Lung (tissue), 13 donors: ENCODE results near the gene ULK4. TPM values are rescaled to one million over a fixed set of nuclear protein-coding genes. Genes with fewer than 3 reads are reported as not detected.

Source experiments
- ATAC-seq: fragments of 200-7000 bp; cut with Tn5 transposase; one replicate; pipeline ENCODE4 v1.9.1; 2020; ENCODE audit warnings: moderate number of reproducible peaks; ENCODE audit not compliant: insufficient read depth, low FRiP score
- DNase-seq, 3 donors: peaks; one replicate each; pipeline ENCODE4 v3.0.0-alpha.2; 2013 to 2017
- H3K27ac ChIP-seq, 2 donors: one replicate each; pipeline ENCODE4 v1.5.1; 2013; ENCODE audit warnings: mild to moderate bottlenecking in 2 of 2, moderate library complexity in 2 of 2, control low read depth in 1 of 2, inconsistent platforms in 1 of 2, low read depth in 1 of 2, low read length in 1 of 2
- H3K27me3 ChIP-seq, 3 donors: one replicate each; pipeline ENCODE4 v1.5.1; 2013; ENCODE audit warnings: low read length in 2 of 3; ENCODE audit not compliant: control insufficient read depth in 3 of 3, insufficient read depth in 3 of 3
- H3K36me3 ChIP-seq, 4 donors: one replicate each; pipeline ENCODE4 v1.5.1; 2013; ENCODE audit warnings: low read length in 4 of 4, mild to moderate bottlenecking in 1 of 4, moderate library complexity in 1 of 4; ENCODE audit not compliant: control insufficient read depth in 4 of 4, insufficient read depth in 4 of 4
- H3K4me1 ChIP-seq, 5 donors: one replicate each; pipeline ENCODE4 v1.5.1; 2013; ENCODE audit warnings: low read length in 5 of 5, mild to moderate bottlenecking in 2 of 5, moderate library complexity in 1 of 5; ENCODE audit not compliant: control insufficient read depth in 5 of 5, insufficient read depth in 5 of 5
- H3K4me3 ChIP-seq: one replicate; pipeline ENCODE4 v1.5.1; 2013; ENCODE audit warnings: mild to moderate bottlenecking, control low read depth, moderate library complexity
- H3K9ac ChIP-seq, 2 donors: one replicate each; pipeline ENCODE4 v1.5.1; 2013; ENCODE audit warnings: low read length in 2 of 2, control low read depth in 1 of 2; ENCODE audit not compliant: insufficient read depth in 1 of 2
- H3K9me3 ChIP-seq, 4 donors: one replicate each; pipeline ENCODE4 v1.5.1; 2013; ENCODE audit warnings: low read length in 3 of 4, mild to moderate bottlenecking in 1 of 4, moderate library complexity in 1 of 4; ENCODE audit not compliant: control insufficient read depth in 4 of 4, insufficient read depth in 3 of 4
- WGBS, 2 donors: extraction: QIAGEN DNeasy Blood & Tissue Kit; methylation state at CpG; one replicate each; pipeline ENCODE4 v1.1.7; 2013; 5-methylcytosine and 5-hydroxymethylcytosine counted together
- polyA plus RNA-seq, 2 donors: library from polyadenylated mRNA; stranded (reverse); fragments of 200-250 nt; gene quantifications; one replicate each; pipeline ENCODE4 v1.2.1, GENCODE V29; 2013
- small RNA-seq: library from RNA; depleted of rRNA; stranded (forward); fragments of <200 nt; gene quantifications from one replicate; pipeline ENCODE3, GENCODE V24; 2014; ENCODE audit warnings: low replicate concordance
- total RNA-seq, 2 donors: library from RNA; depleted of rRNA in 1 of 2; stranded (reverse); fragments of >200 nt in 1 of 2; gene quantifications; one replicate each; pipeline ENCODE4 v1.2.1, GENCODE V29; 2014 to 2021
- TF ChIP-seq, protein P1 (sequence below): IDR thresholded peaks from 2 replicates; pipeline ENCODE4 v1.5.1; 2012; ENCODE audit warnings: mild to moderate bottlenecking; ENCODE audit errors: control extremely low read depth, extremely low read depth
- donor health status: control.
- donor health status: control.
- donor health status: Bipolar disorder and iron deficiency.
- donor health status: healthy.
- donor health status: DM: yes; HTN: yes; CAD: no.

The ULK4 gene
- total and polyA plus RNA-seq, 4 donors = 2.8 to 56.0 (median 12.6) TPM

DNA sequence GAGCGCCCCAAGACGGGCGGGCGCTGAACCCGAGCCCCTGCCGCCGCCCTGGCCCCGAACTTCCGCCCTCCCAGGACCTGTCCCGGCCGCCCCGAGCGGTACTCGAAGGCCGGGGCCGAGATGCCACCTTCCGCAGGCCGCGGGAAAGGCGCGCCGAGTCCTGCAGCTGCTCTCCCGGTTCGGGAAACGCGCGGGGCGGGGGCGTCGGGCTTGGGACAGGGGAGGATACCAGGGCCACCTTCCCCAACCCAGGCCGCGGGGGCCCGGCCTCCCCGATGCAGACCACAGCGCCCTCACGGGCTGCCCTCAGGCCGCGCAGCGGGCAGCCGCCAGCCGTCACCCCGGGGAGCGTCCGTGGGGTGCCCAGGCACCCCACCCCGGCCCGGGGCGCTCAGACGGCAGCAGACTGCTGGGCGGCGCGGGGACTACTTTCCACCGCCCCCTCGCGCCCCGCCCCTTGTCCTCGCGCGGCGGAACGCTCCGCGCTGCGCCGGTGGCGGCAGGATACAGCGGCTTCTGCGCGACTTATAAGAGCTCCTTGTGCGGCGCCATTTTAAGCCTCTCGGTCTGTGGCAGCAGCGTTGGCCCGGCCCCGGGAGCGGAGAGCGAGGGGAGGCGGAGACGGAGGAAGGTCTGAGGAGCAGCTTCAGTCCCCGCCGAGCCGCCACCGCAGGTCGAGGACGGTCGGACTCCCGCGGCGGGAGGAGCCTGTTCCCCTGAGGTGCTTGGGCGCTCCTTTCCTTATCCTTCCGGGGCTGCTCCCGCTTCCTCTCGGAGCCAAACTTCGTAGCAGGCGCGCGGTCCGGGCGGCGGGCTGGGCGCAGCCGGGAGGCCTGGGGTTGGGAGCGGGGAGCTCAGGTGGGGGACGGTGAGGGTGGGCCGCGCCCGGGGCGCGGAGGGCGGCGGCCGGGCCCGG is 762.7 kb downstream of the ULK4 start, which contains the start of gene CTNNB1:
CTNNB1 (plus strand) TSS at position 556 of the 916 bp plus-strand sequence. CDS start 24,564 bp downstream, outside the sequence.
- WGBS, 2 donors = 0 to 1% methylated on average over 104 to 112 of the region's 112 CpGs
- peak within 1 kb of the TSS; percentile 98 to 99 for H3K27ac ChIP-seq
- peaks cover 0 to 3% (median 2%) of the 10 kb centered on the region in 3 donors for H3K27me3 ChIP-seq
- peak within 1 kb of the TSS; percentile 100 for H3K4me3 ChIP-seq
- H3K4me1 ChIP-seq = peaks cover 1 to 32% (median 8%) of the 10 kb centered on the region in 5 donors
- peaks cover 0 to 3% (median 0%) of the 10 kb centered on the region in 4 donors for H3K36me3 ChIP-seq
- H3K9me3 ChIP-seq = no peaks in the 10 kb centered on the region
- peak; percentile 95 for ATAC-seq
- TF ChIP-seq, protein P1, sequence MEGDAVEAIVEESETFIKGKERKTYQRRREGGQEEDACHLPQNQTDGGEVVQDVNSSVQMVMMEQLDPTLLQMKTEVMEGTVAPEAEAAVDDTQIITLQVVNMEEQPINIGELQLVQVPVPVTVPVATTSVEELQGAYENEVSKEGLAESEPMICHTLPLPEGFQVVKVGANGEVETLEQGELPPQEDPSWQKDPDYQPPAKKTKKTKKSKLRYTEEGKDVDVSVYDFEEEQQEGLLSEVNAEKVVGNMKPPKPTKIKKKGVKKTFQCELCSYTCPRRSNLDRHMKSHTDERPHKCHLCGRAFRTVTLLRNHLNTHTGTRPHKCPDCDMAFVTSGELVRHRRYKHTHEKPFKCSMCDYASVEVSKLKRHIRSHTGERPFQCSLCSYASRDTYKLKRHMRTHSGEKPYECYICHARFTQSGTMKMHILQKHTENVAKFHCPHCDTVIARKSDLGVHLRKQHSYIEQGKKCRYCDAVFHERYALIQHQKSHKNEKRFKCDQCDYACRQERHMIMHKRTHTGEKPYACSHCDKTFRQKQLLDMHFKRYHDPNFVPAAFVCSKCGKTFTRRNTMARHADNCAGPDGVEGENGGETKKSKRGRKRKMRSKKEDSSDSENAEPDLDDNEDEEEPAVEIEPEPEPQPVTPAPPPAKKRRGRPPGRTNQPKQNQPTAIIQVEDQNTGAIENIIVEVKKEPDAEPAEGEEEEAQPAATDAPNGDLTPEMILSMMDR = no peak
- peak; percentile 95 to 98 (median 95) for DNase-seq
- H3K9ac ChIP-seq = peak within 1 kb of the TSS; percentile 77 to 93

DNA sequence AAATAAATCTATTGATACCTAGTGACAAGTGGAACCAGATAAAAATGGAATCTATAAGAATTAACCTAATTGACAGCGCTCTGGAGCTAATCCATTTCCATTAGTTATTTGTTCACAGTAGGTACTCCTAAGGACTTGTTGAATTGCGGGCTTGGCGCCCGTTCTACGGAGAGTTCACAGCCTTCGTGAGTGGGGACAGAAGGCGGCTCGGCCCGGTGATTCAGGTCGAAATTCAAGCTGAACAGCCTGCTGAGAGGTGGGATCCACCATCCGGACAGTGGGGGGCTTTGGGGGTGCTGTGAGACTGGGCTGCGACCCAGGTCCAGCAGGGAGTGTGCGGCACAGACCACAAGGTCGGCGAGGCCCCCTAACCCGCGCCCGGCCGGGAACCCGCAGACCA is 763.4 kb downstream of the ULK4 start:
- DNase-seq (peak in 2 of 3 donors; percentile 42 to 50), ATAC-seq (peak; percentile 2)
- no peaks in the 10 kb centered on the region for H3K9me3 ChIP-seq
- H3K9ac ChIP-seq = peak overlapping the region in 1 of 2 donors; percentile 55
- WGBS, 2 donors = 2 to 5% methylated on average over 20 of the region's 20 CpGs
- H3K36me3 ChIP-seq = peaks cover 0 to 3% (median 0%) of the 10 kb centered on the region in 4 donors
- TF ChIP-seq, protein P1 = no peak
- H3K27me3 ChIP-seq = peaks cover 0 to 3% (median 2%) of the 10 kb centered on the region in 3 donors
- peak overlapping the region; percentile 69 for H3K4me3 ChIP-seq
- H3K4me1 ChIP-seq = peaks cover 1 to 26% (median 8%) of the 10 kb centered on the region in 5 donors
- peak overlapping the region; percentile 98 to 99 for H3K27ac ChIP-seq

DNA sequence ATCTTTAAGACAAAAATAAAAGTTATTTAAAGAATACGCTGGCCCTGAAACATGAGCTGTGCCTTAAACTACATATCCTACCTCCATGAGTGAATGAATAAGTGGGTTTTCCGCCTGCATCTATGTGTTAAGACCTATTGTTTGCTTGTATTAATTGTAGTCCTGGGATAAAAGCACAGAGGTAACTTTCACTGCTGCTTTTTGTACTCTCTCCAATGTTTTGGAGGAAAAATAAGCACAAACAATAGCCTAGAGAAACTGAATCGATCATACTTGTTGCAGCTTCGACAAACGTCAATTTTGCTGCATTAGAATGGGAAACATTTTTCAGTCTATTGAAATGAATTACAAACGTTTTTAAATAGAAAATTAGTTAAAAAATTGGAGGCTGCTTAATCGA is 763.9 kb downstream of the ULK4 start:
- 67 to 70% methylated on average over 7 of the region's 7 CpGs for WGBS, 2 donors
- Histone ChIP-seq H3K4me3 (no peak overlapping the region), H3K9ac (peak overlapping the region in 1 of 2 donors; percentile 55), H3K9me3 (no peaks in the 10 kb centered on the region), H3K4me1 (peaks cover 1 to 21% (median 8%) of the 10 kb centered on the region in 5 donors), H3K36me3 (peaks cover 0 to 3% (median 0%) of the 10 kb centered on the region in 4 donors), H3K27ac (no peak overlapping the region), H3K27me3 (peaks cover 0 to 3% (median 2%) of the 10 kb centered on the region in 3 donors)
- TF ChIP-seq, protein P1 = no peak
- no peak for ATAC-seq
- no peak for DNase-seq

Small RNAs within 50 kb of the gene (small RNA-seq; reads per million reads assigned to genes)
- not detected for gene ATP6V0E1P2
- not detected for gene RF00019
- gene RF00096 = not detected
- gene RF00602 = not detected

Other genes starting within 250 kb of the ULK4 start
- 10 to 100 TPM; 45.3 to 65.4 TPM for gene TRAK1, start 129.3 kb upstream of the ULK4 start, total RNA-seq
- 10 to 100 TPM; 18.2 to 19.6 TPM for gene TRAK1, start 129.3 kb upstream of the ULK4 start, polyA plus RNA-seq